HG03159 (cell line): ENCODE results near the gene PDE6A.
A peak's percentile ranks its signal among the peaks of the same experiment; 100 is the strongest.
"Not testable (repeated sequence)": the region's sequence is repeated elsewhere in the genome, so short reads cannot be mapped to it uniquely, and the experiment has no call there.

Source experiments
- ATAC-seq: cut with Tn5 transposase; IDR thresholded peaks from one replicate; pipeline ENCODE4 v1.9.1; 2021; ENCODE audit warnings: mild to moderate bottlenecking, moderate library complexity; ENCODE audit not compliant: unreplicated experiment

The PDE6A gene

GRCh38 chr5:149869411-149869821 lies 75.2 kb downstream of the PDE6A start:
- ATAC-seq, result no peak

DNA sequence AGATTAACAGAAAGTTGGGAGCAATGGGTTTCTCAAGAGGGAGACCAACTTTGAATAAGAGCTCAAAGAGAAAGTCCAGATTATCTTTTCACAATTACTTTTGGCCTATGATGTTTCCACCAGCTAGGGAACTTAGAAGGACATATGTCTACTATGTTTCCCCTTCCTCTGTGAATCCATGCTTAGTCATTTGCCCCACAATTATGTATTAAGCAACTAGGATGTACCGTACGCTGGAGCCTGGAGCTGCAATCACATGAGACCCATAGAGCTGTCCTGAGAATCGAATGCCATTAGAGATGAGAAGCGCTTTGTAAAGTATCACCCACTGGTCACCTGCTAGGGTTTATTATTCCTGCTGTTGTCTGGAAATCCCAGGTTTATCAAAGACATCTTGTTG lies 78.8 kb downstream of the PDE6A start:
- ATAC-seq, result no peak

- ATAC-seq, result no peak
Measured at GRCh38 chr5:149863830-149864229, 80.8 kb downstream of the PDE6A start.

DNA sequence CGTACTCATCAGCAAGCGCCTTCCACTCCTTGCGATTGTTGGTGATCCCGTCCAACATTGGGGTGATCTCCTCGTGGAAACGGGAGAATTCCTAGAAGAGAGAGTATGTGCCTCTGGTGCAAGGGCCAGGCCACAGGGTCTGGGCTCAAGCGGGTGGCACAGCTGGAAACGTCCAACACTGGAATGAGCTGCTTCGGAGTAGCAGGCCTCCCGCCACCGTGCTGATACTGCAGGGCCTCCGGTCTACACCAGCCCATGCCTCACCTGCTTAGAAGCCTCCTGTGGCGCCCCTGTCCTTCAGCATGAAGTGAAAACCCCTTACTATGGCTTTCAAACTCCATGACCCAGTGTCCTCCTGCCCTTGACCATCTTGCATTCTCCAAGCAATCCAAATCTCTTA lies 81.4 kb downstream of the PDE6A start:
- ATAC-seq, result no peak

DNA sequence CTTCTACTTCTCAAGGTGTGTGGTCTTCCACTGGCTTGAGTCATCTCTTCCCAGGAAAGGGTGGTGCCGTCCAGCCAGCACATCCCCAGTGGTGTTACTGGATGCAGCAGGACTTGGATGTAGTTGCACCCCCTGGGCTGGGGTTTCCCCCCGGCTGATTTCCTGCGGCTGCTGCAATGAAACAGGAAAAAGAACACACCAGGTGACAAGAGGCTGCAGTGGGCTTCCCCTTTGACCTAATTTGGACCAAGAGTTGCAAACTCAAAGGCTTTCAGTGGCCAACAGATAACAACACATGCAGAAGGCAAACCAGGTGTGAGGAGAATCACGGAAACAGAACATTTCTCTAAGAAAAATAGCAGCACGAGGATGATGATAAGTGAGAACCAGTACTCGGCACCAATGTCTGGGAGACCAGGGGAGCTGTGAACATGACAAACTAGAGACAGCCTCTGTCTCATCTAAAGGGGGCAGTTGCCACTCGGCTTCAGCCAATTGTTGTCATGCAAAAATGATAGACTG lies 83.7 kb downstream of the PDE6A start:
- peak; percentile 89 for ATAC-seq

DNA sequence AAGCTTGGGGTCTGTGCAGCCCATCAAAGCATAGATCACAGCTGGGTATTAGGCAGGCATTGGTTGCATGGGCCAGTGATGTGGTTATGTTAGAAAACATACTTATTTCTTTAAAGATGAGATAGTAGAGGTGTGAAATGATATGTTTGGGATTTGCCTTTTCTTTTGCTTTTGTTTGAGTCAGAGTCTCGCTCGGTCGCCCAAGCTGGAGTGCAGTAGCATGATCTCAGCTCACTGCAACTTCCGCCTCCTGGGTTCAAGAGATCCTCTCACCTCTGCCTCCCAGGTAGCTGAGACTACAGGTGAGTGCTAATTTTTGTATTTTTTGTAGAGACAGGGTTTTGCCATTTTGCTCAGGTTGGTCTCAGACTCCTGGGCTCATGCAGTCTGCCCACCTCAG lies 84.8 kb downstream of the PDE6A start:
- no peak for ATAC-seq

GRCh38 chr5:149858481-149858880 lies 86.1 kb downstream of the PDE6A start:
- not testable (repeated sequence) for ATAC-seq

DNA sequence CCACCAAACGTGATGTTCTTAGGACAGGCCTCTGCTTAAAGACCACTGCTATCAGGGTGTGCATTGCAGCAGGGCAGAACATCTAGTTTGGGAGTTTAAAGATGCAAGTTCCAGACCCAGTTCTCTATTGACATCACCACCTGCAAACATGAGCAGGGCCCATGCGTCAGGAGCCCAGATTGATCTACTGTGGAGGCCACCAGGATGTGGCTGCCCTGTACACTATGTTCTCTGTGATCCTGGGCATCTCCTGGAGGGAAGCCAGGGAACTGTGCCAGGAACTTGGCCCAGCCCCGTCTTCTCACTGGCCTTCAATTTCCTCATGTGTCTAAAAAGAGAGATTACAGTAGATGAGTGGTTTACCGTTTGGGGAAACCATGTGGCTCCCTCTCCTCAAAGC lies 87.1 kb downstream of the PDE6A start:
- no peak for ATAC-seq

DNA sequence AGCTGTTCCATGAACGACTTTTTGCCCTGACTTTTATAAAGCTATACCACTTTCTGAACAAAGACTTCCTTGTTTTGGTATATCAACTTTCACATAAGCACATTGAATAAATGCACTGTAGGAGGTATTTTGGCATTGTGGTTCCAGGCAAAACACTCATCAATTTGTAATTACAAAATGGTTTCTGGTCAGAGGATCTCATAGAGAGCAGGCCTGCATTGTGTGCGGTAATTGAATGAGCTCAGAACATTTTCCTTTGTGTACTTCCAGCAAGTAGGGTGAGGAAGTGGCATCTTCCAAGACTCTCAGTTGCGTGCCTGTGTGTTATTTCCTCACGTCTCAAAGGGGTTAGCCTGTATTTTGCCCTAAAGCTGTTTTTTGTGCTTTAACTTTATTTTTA lies 89.2 kb downstream of the PDE6A start:
- no peak for ATAC-seq

DNA sequence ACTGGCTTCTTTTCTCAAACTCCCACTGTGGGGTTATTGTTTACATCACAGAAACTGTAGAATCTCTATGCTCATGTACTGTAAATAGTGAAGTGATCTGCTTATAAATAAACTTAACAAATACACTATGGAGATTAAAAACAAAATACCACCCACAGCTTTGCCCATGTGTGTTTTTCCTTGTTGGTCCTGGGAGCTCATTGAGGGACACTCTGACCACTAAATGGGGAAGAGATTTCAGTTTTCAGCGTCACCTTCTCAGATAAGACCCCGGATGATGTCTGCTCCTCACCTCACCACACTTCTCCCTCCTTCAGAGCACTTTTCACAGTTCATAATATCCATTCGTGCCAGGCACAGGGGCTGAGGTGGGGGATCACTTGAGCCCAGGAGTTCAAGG lies 89.7 kb downstream of the PDE6A start:
- no peak for ATAC-seq

DNA sequence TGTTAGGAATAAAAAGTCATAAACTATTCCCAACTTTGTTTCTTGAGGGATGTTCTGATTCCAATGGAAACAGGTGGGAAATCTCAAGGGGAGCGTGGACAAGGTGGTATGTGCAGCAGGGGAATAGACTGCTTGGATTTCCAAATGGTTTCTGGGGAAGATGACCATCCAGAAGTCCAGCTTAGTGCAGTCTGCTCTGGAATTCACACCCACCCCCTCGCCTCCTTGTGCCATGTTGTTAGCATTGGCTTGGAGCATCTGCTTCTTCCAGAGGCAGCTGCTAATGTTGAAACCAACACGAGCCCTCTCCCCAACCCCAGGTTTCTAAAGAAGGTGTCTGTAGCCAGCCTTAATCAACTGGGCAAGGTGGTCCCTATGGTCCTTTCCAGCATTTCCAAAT lies 90.9 kb downstream of the PDE6A start:
- no peak for ATAC-seq

GRCh38 chr5:149853331-149853648 lies 91.3 kb downstream of the PDE6A start:
- no peak for ATAC-seq

- peak; percentile 78 for ATAC-seq
Measured at GRCh38 chr5:149852641-149853330, 91.8 kb downstream of the PDE6A start.

- no peak for ATAC-seq
Measured at GRCh38 chr5:149851211-149851610, 93.4 kb downstream of the PDE6A start.

DNA sequence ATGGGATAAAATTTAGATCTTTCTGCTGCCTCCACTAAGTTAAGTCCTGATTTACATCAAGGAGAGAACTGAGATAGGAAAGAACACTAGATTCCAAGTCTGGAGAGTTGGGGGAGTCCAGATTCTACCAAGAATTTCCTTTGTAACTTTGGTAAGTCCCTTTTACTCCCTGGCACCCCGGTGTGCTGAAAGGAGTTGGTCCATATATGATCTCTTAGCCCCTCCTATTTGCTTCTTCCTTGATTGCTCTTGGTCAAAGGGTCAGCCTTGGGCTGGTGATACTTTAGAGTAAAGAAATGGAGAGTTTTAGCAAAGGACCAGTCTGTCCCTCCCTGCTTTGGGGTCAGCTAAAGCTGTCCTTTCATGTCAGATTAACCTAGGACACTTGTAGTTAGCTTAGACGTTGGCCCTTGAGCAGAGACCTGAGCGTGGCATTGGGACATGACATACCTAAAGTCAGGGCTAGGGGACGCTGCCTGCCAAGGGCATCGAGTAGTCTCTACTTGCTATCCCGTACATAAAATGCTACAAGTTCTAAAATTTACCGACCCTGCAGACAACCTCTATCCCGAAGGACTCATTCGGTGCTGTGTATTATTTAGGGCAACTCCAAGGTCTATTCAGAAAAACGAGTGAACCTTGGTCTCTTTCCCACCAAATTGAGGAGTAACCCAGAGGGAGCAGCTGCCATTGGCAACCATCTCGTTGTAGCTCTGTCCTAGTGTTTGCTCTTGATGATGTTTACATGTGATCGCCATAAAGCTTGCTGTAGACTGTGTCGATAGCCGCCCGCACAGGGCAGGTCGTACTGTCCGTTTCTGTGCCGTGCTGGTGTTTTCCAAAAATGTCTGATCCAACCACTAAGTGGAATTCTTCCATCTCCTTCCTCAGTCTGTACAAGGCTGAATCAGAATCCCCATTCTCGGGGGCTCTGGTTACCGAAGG lies 94.4 kb downstream of the PDE6A start:
- no peak for ATAC-seq

GRCh38 chr5:149849280-149849965 lies 95.2 kb downstream of the PDE6A start:
- no peak for ATAC-seq

- no peak for ATAC-seq
Measured at GRCh38 chr5:149847611-149848010, 97.0 kb downstream of the PDE6A start.

- ATAC-seq, result no peak
Measured at GRCh38 chr5:149846021-149846420, 98.6 kb downstream of the PDE6A start.

DNA sequence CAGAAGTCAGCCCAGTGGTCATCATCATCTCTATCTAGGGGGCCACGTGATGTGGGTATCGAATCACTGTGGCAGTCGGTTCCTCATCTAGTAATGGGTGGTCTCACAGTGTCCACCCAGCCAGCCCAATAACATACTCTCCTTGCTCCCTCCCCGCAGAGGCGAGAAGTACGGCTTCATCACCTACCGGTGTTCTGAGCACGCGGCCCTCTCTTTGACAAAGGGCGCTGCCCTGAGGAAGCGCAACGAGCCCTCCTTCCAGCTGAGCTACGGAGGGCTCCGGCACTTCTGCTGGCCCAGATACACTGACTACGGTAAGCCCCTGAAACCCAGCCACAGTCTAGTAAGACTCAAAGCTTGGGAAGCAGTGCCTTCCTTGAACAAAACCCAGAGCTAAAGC lies 99.0 kb downstream of the PDE6A start:
- ATAC-seq, result no peak

DNA sequence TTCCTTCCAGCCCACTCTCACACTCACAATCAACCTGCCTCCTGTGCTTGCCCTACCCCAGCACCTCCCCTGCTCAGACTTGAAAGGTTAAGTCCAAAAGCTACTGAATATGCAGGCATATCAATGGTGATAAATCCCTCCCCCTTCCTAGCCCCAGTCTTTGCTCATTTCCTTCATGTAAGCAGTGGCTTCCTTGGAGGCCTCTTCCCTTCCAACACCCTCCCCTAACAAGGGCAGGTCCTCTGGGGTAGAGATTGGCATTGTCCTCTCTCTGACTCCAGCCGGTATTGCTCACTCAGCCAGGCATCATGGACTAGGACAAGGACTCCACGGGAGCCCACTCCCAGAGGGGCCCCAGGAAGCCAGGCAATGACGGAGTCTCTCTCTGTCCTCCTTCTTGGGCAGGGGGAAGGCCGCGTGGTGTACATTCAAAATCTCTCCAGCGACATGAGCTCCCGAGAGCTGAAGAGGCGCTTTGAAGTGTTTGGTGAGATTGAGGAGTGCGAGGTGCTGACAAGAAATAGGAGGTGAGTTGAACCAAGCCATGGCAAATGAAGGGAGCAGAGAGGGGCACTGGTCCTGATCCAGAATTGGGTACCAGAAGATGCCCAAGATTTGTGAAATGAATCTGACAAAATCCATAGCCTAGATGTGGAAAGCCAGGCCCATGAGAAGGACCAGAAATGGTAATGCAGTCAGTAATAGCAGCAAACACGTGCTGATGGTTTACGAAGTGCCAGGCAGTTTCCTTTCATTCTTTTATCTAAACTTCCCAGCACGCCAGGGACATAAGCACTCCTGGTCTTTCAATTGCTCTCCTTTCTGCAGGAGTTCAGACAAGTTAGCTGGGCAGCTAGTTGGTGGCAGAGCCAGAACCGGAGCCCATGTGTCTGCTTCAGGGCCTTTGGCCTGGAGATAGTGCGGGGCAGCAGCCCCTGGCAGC lies 102.5 kb downstream of the PDE6A start:
- no peak for ATAC-seq
